ENCODE results near the gene RNF220.
"Not testable (repeated sequence)": the region's sequence is repeated elsewhere in the genome, so short reads cannot be mapped to it uniquely, and the experiment has no call there.

RNF220 gene

GRCh38 chr1:44554706-44555105 lies 149.7 kb downstream of the RNF220 start:
- no peak for DNase-seq

- DNase-seq = no peak
Observed at GRCh38 chr1:44557778-44558177, 152.7 kb downstream of the RNF220 start.

GRCh38 chr1:44558883-44559282 lies 153.8 kb downstream of the RNF220 start:
- no peak for DNase-seq

- DNase-seq = no peak
Observed at GRCh38 chr1:44559330-44559729, 154.3 kb downstream of the RNF220 start.

GRCh38 chr1:44559913-44560312 lies 154.9 kb downstream of the RNF220 start:
- DNase-seq = no peak

GRCh38 chr1:44560696-44561095 lies 155.6 kb downstream of the RNF220 start:
- not testable (repeated sequence) for DNase-seq

- no peak for DNase-seq
Observed at GRCh38 chr1:44565259-44565750, 160.2 kb downstream of the RNF220 start.

- no peak for DNase-seq
Observed at GRCh38 chr1:44565833-44566232, 160.8 kb downstream of the RNF220 start.

GRCh38 chr1:44566281-44567046 lies 161.4 kb downstream of the RNF220 start:
- DNase-seq = no peak

GRCh38 chr1:44568128-44568900 lies 163.3 kb downstream of the RNF220 start:
- DNase-seq = no peak

GRCh38 chr1:44569491-44569890 lies 164.4 kb downstream of the RNF220 start:
- no peak for DNase-seq

- DNase-seq = no peak
Observed at GRCh38 chr1:44571712-44572571, 166.9 kb downstream of the RNF220 start.

GRCh38 chr1:44572572-44572879 lies 167.5 kb downstream of the RNF220 start:
- no peak for DNase-seq

- no peak for DNase-seq
Observed at GRCh38 chr1:44575396-44575795, 170.3 kb downstream of the RNF220 start.

GRCh38 chr1:44576456-44577150 lies 171.5 kb downstream of the RNF220 start:
- DNase-seq = no peak

- DNase-seq = no peak
Observed at GRCh38 chr1:44581205-44581604, 176.2 kb downstream of the RNF220 start.

GRCh38 chr1:44584167-44584566 lies 179.1 kb downstream of the RNF220 start:
- DNase-seq = no peak

- no peak for DNase-seq
Observed at GRCh38 chr1:44585315-44585920, 180.4 kb downstream of the RNF220 start.

GRCh38 chr1:44587796-44588460 lies 182.9 kb downstream of the RNF220 start:
- no peak for DNase-seq

- no peak for DNase-seq
Observed at GRCh38 chr1:44588551-44589210, 183.6 kb downstream of the RNF220 start.

GRCh38 chr1:44590475-44590874 lies 185.4 kb downstream of the RNF220 start:
- DNase-seq = no peak

Measured in GDM1 (cell line).